Vagina (tissue), 1 donor: ENCODE data around the gene SSTR4. TPM values are rescaled to one million over a fixed set of nuclear protein-coding genes. Genes with fewer than 3 reads are reported as not detected.

Experiments used
- total RNA-seq: library from RNA; depleted of rRNA; stranded (reverse); fragments of >200 nt; gene quantifications from one replicate; pipeline ENCODE4 v1.2.3, GENCODE V29; 2016

SSTR4 gene
- total RNA-seq, 1 donor from 2014 or later: not detected

Other genes with a start within 250 kb of the SSTR4 start
- gene THBD, start 14.4 kb downstream of the SSTR4 start, total RNA-seq: 76.9 TPM
- gene CD93, start 51.0 kb downstream of the SSTR4 start, total RNA-seq: 45.4 TPM